Stimulated activated CD4-positive, alpha-beta T cell treated with anti-CD3 and anti-CD28 coated beads, Interleukin-12 subunit alpha, Interleukin-12 subunit beta, amount 100 ng/mL, for 4 hours (primary cell): Measurements from ENCODE around the gene TNFAIP8L1.
"Not testable (repeated sequence)": the region's sequence is repeated elsewhere in the genome, so short reads cannot be mapped to it uniquely, and the experiment has no call there.

ENCODE experiments used
- DNase-seq: peaks from one replicate; pipeline ENCODE4 v3.0.0-alpha.2; 2020

Gene TNFAIP8L1

GRCh38 chr19:4652075-4652474, 12.8 kb downstream of the TNFAIP8L1 start:
- DNase-seq = no peak

GRCh38 chr19:4653793-4654436, 14.6 kb downstream of the TNFAIP8L1 start:
- DNase-seq = no peak

DNA sequence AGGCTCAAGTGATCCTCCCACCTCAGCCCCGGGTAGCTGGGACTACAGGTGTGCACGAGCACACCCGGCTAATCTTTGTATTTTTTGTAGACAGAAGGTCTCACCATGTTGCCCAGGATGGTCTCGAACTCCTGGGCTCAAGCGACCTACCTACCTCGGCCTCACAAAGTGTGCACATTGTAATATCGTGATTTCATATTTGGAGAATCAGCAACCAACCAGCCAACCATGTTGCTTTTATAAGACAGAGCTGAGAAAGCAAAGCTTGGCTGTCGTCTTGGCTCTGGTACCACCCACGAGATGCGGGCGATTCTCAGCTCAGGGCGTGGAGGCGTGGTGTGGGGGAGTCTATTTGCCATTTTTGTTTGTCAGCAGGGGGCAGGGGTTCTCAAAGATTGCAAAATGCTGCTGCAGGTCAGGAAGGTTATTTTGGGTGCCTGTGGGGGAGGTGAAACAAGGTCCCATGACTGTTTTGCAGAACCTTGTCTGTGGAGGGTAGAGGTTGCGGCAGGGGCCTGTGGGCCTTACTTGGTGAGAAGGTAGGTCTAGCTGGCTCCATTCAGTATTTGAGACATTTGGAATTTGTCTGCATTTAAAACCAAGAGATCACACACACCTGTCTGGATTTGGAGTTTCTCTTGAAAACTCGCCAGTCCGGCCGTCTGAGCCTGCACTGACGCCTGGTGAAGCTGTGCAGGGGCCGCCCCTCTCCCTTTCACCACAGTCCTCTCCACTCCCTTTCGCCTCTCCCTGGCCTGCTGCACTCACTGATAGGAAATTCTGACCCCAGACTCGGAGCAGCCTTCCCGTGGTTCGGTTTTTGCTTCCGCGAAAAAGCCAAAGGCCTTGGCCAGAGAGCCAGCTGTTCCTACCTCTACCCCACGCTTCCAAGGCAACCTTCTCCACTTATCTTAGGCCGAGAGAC, 15.4 kb downstream of the TNFAIP8L1 start:
- no peak for DNase-seq

GRCh38 chr19:4656102-4656501, 16.8 kb downstream of the TNFAIP8L1 start:
- no peak for DNase-seq

- DNase-seq = no peak
Measured at GRCh38 chr19:4657262-4657661, 17.9 kb downstream of the TNFAIP8L1 start.

DNA sequence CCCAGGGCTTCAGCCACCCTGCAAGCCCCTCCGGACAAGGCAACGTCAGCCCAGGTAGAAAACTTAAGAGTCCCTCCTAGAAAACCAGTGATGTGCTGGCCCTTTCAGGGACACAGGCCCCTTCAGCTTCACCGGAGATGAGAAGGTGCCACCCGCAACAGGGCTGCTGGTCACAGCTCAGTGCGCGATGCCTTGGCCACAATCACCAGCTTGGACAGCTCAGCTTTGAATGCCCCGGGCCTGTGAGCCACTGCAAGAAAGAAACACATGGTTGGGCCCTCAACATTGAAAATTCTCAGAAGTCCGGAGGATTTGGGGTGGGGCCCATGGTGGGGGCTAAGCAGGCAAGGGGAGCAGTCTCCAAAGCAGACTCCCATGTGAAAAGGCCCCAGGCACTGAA, 18.5 kb downstream of the TNFAIP8L1 start:
- no peak for DNase-seq

DNA sequence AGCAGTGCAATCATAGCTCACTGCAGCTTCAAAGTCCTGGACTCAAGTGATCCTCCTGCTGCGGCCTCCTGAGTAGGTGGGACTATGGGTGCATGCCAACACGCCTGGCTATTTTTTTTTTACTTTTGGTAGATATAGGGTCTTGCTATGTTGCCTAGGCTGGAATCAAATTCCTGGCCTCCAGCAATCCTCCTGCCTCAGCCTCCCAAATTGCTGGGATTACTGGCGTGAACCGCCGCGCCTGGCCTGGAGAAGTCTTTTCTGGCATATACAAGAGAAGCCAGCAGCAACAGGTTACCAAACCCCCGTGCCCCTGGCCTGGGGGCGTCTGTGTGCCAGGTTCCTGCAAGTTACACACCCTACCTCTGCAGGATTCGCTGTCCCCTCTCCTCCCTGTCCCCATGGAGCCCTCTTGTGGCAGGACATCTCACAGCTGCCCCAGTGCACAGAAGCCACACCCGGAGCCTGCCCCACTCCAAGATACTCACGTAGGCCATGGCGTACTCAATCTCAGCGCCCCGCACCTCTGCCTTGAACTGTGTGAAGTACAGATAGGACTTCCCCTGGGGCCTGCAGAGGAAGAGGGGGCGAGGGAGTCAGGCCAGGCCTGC, 21.0 kb downstream of the TNFAIP8L1 start:
- no peak for DNase-seq

- no peak for DNase-seq
Measured at GRCh38 chr19:4660993-4661392, 21.7 kb downstream of the TNFAIP8L1 start.

GRCh38 chr19:4662020-4662695, 22.8 kb downstream of the TNFAIP8L1 start:
- DNase-seq = no peak

GRCh38 chr19:4662812-4663211, 23.5 kb downstream of the TNFAIP8L1 start:
- DNase-seq = no peak

GRCh38 chr19:4664642-4665041, 25.3 kb downstream of the TNFAIP8L1 start:
- no peak for DNase-seq

GRCh38 chr19:4669723-4670480, 30.6 kb downstream of the TNFAIP8L1 start, which contains the start of gene MYDGF:
TSS of gene MYDGF (minus strand) at chr19:4670342. CDS start at chr19:4670334, 8 bp downstream.
- DNase-seq = peak; percentile 95

- no peak for DNase-seq
Measured at GRCh38 chr19:4671185-4671851, 32.0 kb downstream of the TNFAIP8L1 start.

DNA sequence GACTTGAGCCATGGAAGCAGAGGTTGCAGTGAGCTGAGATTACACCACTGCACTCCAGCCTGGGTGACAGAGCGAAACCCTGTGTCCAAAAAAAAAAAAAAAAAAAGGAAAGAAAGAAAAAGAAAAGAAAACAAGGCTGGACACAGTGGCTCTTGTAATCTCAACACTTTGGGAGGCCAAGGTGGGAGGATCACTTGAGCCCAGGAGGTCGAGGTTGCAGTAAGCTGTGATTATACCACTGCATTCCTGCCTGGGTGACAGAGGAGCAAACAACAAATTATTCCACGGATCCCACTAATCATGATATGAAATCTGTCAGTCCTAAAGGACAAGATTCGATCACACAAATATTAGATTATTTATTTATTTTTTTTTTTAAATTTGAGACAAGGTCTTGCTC, 33.9 kb downstream of the TNFAIP8L1 start:
- DNase-seq = no peak

- DNase-seq = no peak
Measured at GRCh38 chr19:4673726-4674125, 34.4 kb downstream of the TNFAIP8L1 start.

DNA sequence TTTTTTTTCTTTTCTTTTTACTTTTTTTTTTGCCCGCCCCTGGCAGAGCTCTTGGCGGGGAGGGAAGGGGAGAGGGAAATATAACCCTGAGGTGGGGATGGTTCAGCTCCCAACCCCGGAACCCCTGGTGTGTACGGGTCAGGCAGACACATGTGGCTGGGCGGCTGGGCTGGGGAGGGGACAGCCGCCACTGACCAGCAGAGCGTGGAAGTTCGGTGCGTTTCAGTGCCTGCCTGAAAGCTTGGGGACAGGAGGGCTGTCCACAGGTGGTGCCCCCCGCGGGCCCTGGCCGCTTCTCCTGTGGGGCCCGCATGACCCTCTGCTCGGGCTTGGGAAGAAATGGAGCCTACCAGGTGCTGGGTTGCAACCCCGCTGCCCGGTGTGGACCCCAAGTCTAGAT, 36.0 kb downstream of the TNFAIP8L1 start:
- no peak for DNase-seq

DNA sequence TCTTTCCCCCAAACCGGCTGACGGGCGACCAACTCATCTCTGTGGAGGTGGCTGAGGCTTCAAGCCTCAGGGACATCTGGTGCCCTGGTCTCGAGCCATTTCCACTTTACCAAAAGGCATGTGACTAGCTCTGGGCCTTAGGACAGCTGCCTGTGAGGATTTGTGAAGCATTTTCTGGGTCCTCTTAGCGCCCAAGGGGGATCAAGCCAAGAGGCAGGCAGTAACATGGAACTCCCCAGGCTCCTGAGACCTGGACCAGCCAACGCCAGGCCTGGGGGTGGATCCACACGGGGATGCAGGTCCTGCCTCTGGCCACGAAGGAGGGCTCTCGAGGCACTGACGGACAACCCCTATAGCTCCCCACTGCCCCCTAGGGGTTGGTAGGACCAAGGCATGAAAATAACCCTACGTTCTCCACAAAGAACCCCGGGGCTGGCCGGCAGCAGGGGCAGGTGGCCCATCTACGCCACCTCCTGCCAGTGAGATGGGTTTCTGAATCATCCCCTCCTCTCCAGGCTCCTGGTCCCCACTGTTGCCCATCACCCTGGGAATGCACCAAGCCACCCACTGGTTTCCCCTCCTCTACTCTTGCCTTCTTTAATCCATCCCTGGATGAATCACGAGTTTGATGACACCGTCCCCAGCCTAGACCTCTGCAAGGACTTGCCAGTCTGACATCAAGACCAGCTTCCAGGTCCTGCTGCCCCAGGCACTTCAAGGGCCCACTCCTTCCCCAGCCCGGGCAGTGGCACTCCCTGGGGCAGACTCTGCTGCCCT, 37.8 kb downstream of the TNFAIP8L1 start:
- DNase-seq = no peak

GRCh38 chr19:4678881-4679790, 39.8 kb downstream of the TNFAIP8L1 start:
- DNase-seq = no peak

DNA sequence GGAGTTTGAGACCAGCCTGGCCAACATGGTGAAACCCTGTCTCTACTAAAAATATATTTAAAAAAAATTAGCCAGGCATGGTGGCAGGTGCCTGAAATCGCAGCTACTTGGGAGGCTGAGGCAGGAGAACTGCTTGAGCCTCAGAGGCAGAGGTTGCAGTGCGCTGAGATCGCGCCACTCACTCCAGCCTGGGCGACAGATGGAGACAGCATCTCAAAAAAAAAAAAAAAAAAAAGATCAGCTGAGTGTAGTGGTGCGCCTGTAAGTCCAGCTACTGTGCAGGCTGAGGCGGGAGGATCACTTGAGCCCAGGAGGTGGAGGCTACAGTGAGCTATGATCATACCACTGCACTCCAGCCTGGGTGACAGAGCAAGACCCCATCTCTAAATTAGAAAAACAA, 40.7 kb downstream of the TNFAIP8L1 start:
- DNase-seq = not testable (repeated sequence)
